Stomach (tissue), 9 donors: ENCODE results near the gene ABR. TPM values are rescaled to one million over a fixed set of nuclear protein-coding genes. Genes with fewer than 3 reads are reported as not detected.

Experiments
- DNase-seq, 2 donors: peaks; one replicate each; pipeline versions ENCODE4 v3.0.0 to v3.0.0-alpha.2; 2013 to 2019
- H3K27ac ChIP-seq, 5 donors: fragments of 200-600 bp in 4 of 5; sonication (generic) in 4 of 5; one replicate each; pipeline ENCODE4 v1.5.1; 2013 to 2019; ENCODE audit warnings: mild to moderate bottlenecking in 1 of 5, moderate library complexity in 1 of 5
- H3K27me3 ChIP-seq, 3 donors: fragments of 200-600 bp; sonication (generic); one replicate each; pipeline ENCODE4 v1.5.1; 2017 to 2019; ENCODE audit warnings: mixed run types in 1 of 3
- H3K36me3 ChIP-seq, 4 donors: fragments of 200-600 bp; sonication (generic); 1 replicate in 3 of 4; 2 replicates in 1 of 4; pipeline ENCODE4 v1.5.1; 2016 to 2019
- H3K4me1 ChIP-seq, 4 donors: fragments of 200-600 bp; sonication (generic); one replicate each; pipeline ENCODE4 v1.5.1; 2016 to 2019
- H3K4me3 ChIP-seq, 4 donors: fragments of 200-600 bp; sonication (generic) in 3 of 4; one replicate each; pipeline ENCODE4 v1.5.1; 2016 to 2019; ENCODE audit warnings: mild to moderate bottlenecking in 1 of 4
- H3K9me3 ChIP-seq, 4 donors: fragments of 200-600 bp; sonication (generic); one replicate each; pipeline ENCODE4 v1.5.1; 2016 to 2019
- CTCF ChIP-seq, 7 experiments: fragments of 450-650 bp in 4 of 7; fragments of 200-600 bp in 3 of 7; sonication (generic) in 3 of 7; IDR thresholded peaks; one replicate each; pipeline ENCODE4 v1.5.1; 2016 to 2019; ENCODE audit warnings: antibody characterized with exemption in 7 of 7, control low read depth in 2 of 7, mild to moderate bottlenecking in 1 of 7
- EP300 ChIP-seq: sonication (generic); formaldehyde crosslinking; IDR thresholded peaks from one replicate; pipeline ENCODE4 v1.6.1; 2017; ENCODE audit warnings: antibody characterized with exemption
- POLR2A ChIP-seq, 4 donors: fragments of 450-650 bp; IDR thresholded peaks; one replicate each; pipeline ENCODE4 v1.6.1; 2016; ENCODE audit warnings: antibody characterized with exemption in 4 of 4, control low read depth in 2 of 4, mild to moderate bottlenecking in 1 of 4, moderate library complexity in 1 of 4
- POLR2AphosphoS5 ChIP-seq, 3 donors: sonication (generic); formaldehyde crosslinking; IDR thresholded peaks; one replicate each; pipeline ENCODE4 v1.6.1; 2016; ENCODE audit warnings: antibody characterized with exemption in 3 of 3
- WGBS, 5 donors: extraction: QIAGEN DNeasy Blood & Tissue Kit in 3 of 5; methylation state at CpG; one replicate each; pipeline versions ENCODE4 v1.1.5 to v1.1.7; 2013 to 2018; 5-methylcytosine and 5-hydroxymethylcytosine counted together
- intact Hi-C: fragments of 100-400 bp; cut with DNase I; formaldehyde crosslinking; loops from one replicate; pipeline ENCODE4 v1.15.1; 2023; ENCODE audit warnings: low total_unique reads
- polyA plus RNA-seq, 3 donors: library from polyadenylated mRNA; stranded (reverse); fragments of 200-250 nt; gene quantifications; one replicate each; pipeline ENCODE4 v1.2.3, GENCODE V29; 2013
- total RNA-seq, 5 donors: library from RNA; depleted of rRNA; stranded (reverse); fragments of >200 nt; gene quantifications; one replicate each; pipeline versions ENCODE4 v1.1.0 to v1.2.3, GENCODE V29; 2014 to 2016
- donor health status: healthy with polysubstance abuse.
- donor health status: Bipolar disorder and iron deficiency.
- donor health status: healthy.

The ABR gene
- total and polyA plus RNA-seq, 8 donors = 28.3 to 1,523 (median 73.4) TPM

DNA sequence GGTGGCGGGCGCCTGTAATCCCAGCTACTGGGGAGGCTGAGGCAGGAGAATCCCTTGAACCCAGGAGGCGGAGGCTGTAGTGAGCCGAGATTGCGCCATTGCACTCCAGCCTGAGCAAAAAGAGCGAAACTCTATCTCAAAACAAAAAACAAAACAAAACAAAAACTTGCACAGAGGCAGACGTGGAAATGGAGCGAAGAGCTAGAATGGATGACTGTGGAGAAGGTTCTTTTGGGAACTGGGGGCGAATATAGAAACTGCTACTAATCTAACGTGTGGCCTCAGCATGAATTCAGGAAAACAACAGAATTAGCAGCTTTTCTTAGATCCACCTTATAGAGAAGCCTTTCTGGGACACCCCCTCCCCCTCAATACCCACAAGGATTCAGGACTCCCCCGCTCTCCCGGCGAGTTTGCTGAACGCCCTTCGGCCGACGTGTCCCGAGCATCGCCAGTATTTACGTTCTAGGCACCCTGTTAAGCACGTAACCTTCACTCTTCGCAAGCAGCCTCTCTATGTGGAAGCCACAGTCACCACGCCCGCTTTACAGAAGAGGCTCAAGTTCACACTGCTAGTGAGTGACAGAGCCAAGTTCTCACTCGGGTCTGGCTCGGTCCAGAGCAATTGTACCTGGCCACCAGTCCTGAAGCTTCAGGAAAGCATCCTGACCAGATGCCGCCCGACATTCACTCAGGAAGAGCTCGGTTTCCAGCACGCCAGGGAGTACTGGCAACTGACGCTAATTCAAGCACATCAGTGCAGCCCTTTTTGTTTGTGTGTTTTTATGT, 13.3 kb upstream of the ABR start:
- intact Hi-C loops = no loop called here
- peaks cover 13 to 43% (median 23%) of the 10 kb centered on the region in 4 donors for H3K4me1 ChIP-seq
- TF ChIP-seq POLR2AphosphoS5 (IDR thresholded peaks at IDR 0.05) (no peak), POLR2A (IDR thresholded peaks at IDR 0.05) (no peak)
- no peak overlapping the region for H3K4me3 ChIP-seq
- no peaks in the 10 kb centered on the region for H3K9me3 ChIP-seq
- H3K36me3 ChIP-seq = no peaks in the 10 kb centered on the region
- no peak overlapping the region for H3K27ac ChIP-seq
- DNase-seq = no peak
- peaks cover 0 to 3% (median 0%) of the 10 kb centered on the region in 3 donors for H3K27me3 ChIP-seq
- 60 to 82% (median 74%) methylated on average over 29 to 31 of the region's 31 CpGs for WGBS, 5 donors

GRCh38 chr17:1190751-1191331, 11.1 kb upstream of the ABR start:
- intact Hi-C loops = no loop called here
- Histone ChIP-seq H3K4me1 (peaks cover 35 to 52% (median 42%) of the 10 kb centered on the region in 4 donors), H3K27ac (no peak overlapping the region), H3K36me3 (no peaks in the 10 kb centered on the region), H3K27me3 (peaks cover 0 to 3% (median 0%) of the 10 kb centered on the region in 3 donors), H3K4me3 (no peak overlapping the region), H3K9me3 (no peaks in the 10 kb centered on the region)
- WGBS, 5 donors = 77 to 90% (median 86%) methylated on average over 25 of the region's 25 CpGs
- DNase-seq = no peak
- no peak for TF ChIP-seq POLR2A (IDR thresholded peaks at IDR 0.05)
- TF ChIP-seq POLR2AphosphoS5 (IDR thresholded peaks at IDR 0.05) = no peak
- no peak for TF ChIP-seq EP300
- no peak for TF ChIP-seq CTCF (IDR thresholded peaks at IDR 0.05)

- no peaks in the 10 kb centered on the region for H3K9me3 ChIP-seq
Observed at GRCh38 chr17:1188812-1189504, 9.2 kb upstream of the ABR start.

More at GRCh38 chr17:1188812-1189504, 9.2 kb upstream of the ABR start:
- peak in 1 of 2 donors; percentile 97 for DNase-seq
- 25 to 42% (median 34%) methylated on average over 18 to 20 of the region's 20 CpGs for WGBS, 5 donors
- Histone ChIP-seq H3K4me3 (peak overlapping the region in 1 of 4 donors; percentile 6), H3K4me1 (peaks cover 35 to 52% (median 47%) of the 10 kb centered on the region in 4 donors), H3K36me3 (no peaks in the 10 kb centered on the region), H3K27me3 (peaks cover 0 to 3% (median 0%) of the 10 kb centered on the region in 3 donors), H3K27ac (peak overlapping the region; percentile 63 to 87 (median 78))
- no peak for TF ChIP-seq CTCF (IDR thresholded peaks at IDR 0.05)
- peak; percentile 65 to 84 (median 82) for TF ChIP-seq POLR2AphosphoS5 (IDR thresholded peaks at IDR 0.05)
- no peak for TF ChIP-seq EP300
- TF ChIP-seq POLR2A (IDR thresholded peaks at IDR 0.05) = no peak
- intact Hi-C loops = loop anchor here (10.0 kb wide), 1 partner anchor 64 kb away; no protein-coding TSS in a partner anchor
